KMS-11 (cell line): ENCODE data around the gene ATP6V0D1.

Experiments used
- H2AFZ ChIP-seq: fragments of 200-600 bp; sonication (generic); 2 replicates; pipeline ENCODE4 v1.6.1; 2016; ENCODE audit warnings: antibody characterized with exemption, mixed run types, low read depth
- H3K27ac ChIP-seq: fragments of 200-600 bp; sonication (generic); 2 replicates; pipeline ENCODE4 v1.6.1; 2016; ENCODE audit warnings: mild to moderate bottlenecking, mixed run types
- H3K27me3 ChIP-seq: fragments of 200-600 bp; sonication (generic); 2 replicates; pipeline ENCODE4 v1.6.1; 2017; ENCODE audit warnings: mild to moderate bottlenecking, low read depth, mixed run types, moderate library complexity; ENCODE audit not compliant: insufficient read depth
- H3K36me3 ChIP-seq: fragments of 200-600 bp; sonication (generic); 2 replicates; pipeline ENCODE4 v1.6.1; 2017; ENCODE audit warnings: mild to moderate bottlenecking, mixed run types; ENCODE audit not compliant: insufficient read depth
- H3K4me1 ChIP-seq: fragments of 200-600 bp; sonication (generic); 2 replicates; pipeline ENCODE4 v1.6.1; 2016; ENCODE audit warnings: mild to moderate bottlenecking, low read depth, mixed run types; ENCODE audit not compliant: poor library complexity, severe bottlenecking
- H3K4me2 ChIP-seq: fragments of 200-600 bp; sonication (generic); 2 replicates; pipeline ENCODE4 v1.7.0; 2016; ENCODE audit warnings: mild to moderate bottlenecking, mixed run types
- H3K4me3 ChIP-seq: fragments of 200-600 bp; sonication (generic); IDR thresholded peaks from 2 replicates; pipeline ENCODE4 v1.6.1; 2017; ENCODE audit warnings: low read depth, low read length, mixed read lengths; ENCODE audit not compliant: insufficient read depth
- H3K79me2 ChIP-seq: fragments of 200-600 bp; sonication (generic); 2 replicates; pipeline ENCODE4 v1.6.1; 2016; ENCODE audit warnings: low read depth, mixed run types; ENCODE audit not compliant: insufficient read depth
- H3K9ac ChIP-seq: fragments of 200-600 bp; sonication (generic); 2 replicates; pipeline ENCODE4 v1.6.1; 2016; ENCODE audit warnings: mild to moderate bottlenecking, mixed run types
- H4K20me1 ChIP-seq: fragments of 200-600 bp; sonication (generic); 2 replicates; pipeline ENCODE4 v1.6.1; 2016; ENCODE audit warnings: mild to moderate bottlenecking, mixed run types; ENCODE audit not compliant: insufficient read depth
- TF ChIP-seq, protein P1 (sequence below): fragments of 200-600 bp; sonication (generic); conservative IDR thresholded peaks from 2 replicates; pipeline ENCODE4 v1.6.1; 2017; ENCODE audit warnings: low read depth, mild to moderate bottlenecking, antibody characterized with exemption, low read length, moderate library complexity, mixed read lengths

The ATP6V0D1 gene

GRCh38 chr16:67463691-67464090 is 17.3 kb downstream of the ATP6V0D1 start:
- Histone ChIP-seq H3K4me2 (no peak overlapping the region), H3K4me1 (no peaks in the 10 kb centered on the region), H4K20me1 (no peaks in the 10 kb centered on the region), H3K79me2 (no peaks in the 10 kb centered on the region; the same call in 1 of the 2 replicates), H3K9ac (no peak overlapping the region), H2AFZ (no peak overlapping the region), H3K36me3 (no peaks in the 10 kb centered on the region), H3K4me3 (no peak overlapping the region), H3K27me3 (no peaks in the 10 kb centered on the region), H3K27ac (no peak overlapping the region)
- TF ChIP-seq, protein P1, sequence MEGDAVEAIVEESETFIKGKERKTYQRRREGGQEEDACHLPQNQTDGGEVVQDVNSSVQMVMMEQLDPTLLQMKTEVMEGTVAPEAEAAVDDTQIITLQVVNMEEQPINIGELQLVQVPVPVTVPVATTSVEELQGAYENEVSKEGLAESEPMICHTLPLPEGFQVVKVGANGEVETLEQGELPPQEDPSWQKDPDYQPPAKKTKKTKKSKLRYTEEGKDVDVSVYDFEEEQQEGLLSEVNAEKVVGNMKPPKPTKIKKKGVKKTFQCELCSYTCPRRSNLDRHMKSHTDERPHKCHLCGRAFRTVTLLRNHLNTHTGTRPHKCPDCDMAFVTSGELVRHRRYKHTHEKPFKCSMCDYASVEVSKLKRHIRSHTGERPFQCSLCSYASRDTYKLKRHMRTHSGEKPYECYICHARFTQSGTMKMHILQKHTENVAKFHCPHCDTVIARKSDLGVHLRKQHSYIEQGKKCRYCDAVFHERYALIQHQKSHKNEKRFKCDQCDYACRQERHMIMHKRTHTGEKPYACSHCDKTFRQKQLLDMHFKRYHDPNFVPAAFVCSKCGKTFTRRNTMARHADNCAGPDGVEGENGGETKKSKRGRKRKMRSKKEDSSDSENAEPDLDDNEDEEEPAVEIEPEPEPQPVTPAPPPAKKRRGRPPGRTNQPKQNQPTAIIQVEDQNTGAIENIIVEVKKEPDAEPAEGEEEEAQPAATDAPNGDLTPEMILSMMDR = no peak

DNA sequence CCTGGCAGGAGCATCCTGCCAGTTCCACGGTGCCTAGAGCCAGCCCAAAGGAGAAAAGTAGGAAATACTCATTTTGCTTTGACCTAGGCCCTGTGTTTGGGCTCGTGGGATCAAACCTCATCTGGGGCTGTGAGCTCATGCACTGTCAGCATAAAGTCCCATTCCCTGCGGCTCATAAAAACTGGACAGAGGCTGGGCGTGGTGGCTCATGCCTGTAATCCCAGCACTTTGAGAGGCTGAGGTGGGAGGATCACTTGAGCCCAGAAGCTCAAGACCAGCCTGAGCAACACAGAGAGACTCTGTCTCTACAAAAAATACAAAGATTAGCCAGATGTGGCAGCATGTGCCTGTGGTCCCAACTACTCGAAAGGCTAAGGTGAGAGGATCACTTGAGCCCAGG is 17.9 kb downstream of the ATP6V0D1 start:
- H3K27me3 ChIP-seq = no peaks in the 10 kb centered on the region
- H3K27ac ChIP-seq = no peak overlapping the region
- TF ChIP-seq, protein P1 = no peak
- H3K36me3 ChIP-seq = no peaks in the 10 kb centered on the region
- H3K79me2 ChIP-seq = no peaks in the 10 kb centered on the region
- no peaks in the 10 kb centered on the region for H4K20me1 ChIP-seq
- H2AFZ ChIP-seq = no peak overlapping the region
- H3K4me3 ChIP-seq = no peak overlapping the region
- no peak overlapping the region for H3K9ac ChIP-seq
- H3K4me1 ChIP-seq = no peaks in the 10 kb centered on the region
- no peak overlapping the region for H3K4me2 ChIP-seq

DNA sequence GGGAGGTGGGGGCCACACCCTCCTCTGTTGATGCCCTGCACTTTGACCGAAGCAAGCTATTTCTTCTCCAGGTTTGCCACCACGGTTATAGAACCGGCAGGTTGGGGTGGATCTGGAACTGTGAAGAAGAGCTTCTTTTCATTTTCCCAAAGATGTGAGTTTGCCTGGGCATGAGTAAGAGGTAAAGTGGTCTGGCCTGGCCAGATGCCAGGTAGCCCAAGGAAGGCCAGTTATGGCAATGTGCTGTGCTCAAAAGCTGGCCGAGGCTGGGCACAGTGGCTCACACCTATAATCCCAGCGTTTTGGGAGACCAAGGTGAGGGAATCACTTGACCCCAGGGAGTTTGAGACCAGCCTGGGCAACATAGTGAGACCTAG is 18.7 kb downstream of the ATP6V0D1 start:
- Histone ChIP-seq H3K79me2 (no peaks in the 10 kb centered on the region), H3K4me1 (no peaks in the 10 kb centered on the region), H3K36me3 (no peaks in the 10 kb centered on the region), H3K4me2 (no peak overlapping the region), H2AFZ (no peak overlapping the region), H4K20me1 (no peaks in the 10 kb centered on the region), H3K9ac (no peak overlapping the region), H3K27me3 (no peaks in the 10 kb centered on the region), H3K4me3 (no peak overlapping the region), H3K27ac (no peak overlapping the region)
- TF ChIP-seq, protein P1 = no peak

DNA sequence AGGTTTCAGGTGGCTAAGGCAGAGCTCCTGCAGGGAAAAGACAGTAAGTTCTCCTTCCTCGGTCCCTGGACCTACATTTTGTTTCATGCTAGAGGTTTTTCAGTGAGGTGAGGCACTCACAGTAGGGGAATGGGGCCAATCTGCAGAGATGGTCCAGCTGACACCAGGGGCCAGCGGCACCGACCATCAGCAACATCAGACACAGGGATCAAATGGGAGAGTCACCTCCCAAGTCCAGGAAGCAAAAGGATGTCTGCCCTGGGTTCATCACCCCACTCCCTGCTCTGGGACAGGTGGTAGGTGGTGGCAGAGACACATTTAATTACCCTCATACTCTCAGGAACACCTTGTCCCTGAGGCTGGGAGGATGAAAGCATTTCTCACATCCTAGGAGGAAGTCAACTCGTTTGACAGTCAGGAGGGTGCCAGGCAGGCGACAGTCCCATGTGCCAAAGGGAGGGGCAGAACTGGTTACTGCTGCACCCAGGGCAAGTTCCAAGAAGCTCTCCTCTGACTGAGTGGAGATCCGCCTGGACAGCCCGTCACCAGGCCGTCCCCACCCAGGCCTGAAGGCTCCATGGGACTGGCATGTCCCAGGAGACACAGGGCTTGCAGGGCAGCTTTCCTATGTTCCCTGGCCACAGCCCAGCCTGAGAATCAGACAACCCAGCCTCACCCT is 19.2 kb downstream of the ATP6V0D1 start:
- no peaks in the 10 kb centered on the region for H3K4me1 ChIP-seq
- no peak overlapping the region for H3K9ac ChIP-seq
- H3K4me3 ChIP-seq = no peak overlapping the region
- TF ChIP-seq, protein P1 = no peak
- H3K79me2 ChIP-seq = no peaks in the 10 kb centered on the region
- H3K27ac ChIP-seq = no peak overlapping the region
- no peak overlapping the region for H2AFZ ChIP-seq
- H3K36me3 ChIP-seq = no peaks in the 10 kb centered on the region
- no peaks in the 10 kb centered on the region for H3K27me3 ChIP-seq
- H3K4me2 ChIP-seq = no peak overlapping the region
- H4K20me1 ChIP-seq = no peaks in the 10 kb centered on the region
